Peyer's patch (tissue), 4 donors: ENCODE data around the gene CNTNAP2.

ENCODE experiments used
- CTCF ChIP-seq, 6 experiments: fragments of 450-650 bp in 4 of 6; fragments of 200-600 bp in 2 of 6; sonication (generic) in 1 of 6; IDR thresholded peaks; one replicate each; pipeline ENCODE4 v1.5.1; 2017 to 2019; ENCODE audit warnings: antibody characterized with exemption in 6 of 6, mild to moderate bottlenecking in 3 of 6, moderate library complexity in 1 of 6
- POLR2A ChIP-seq, 2 donors: fragments of 450-650 bp; IDR thresholded peaks; one replicate each; pipeline ENCODE4 v1.5.1; 2017; ENCODE audit warnings: antibody characterized with exemption in 2 of 2, mild to moderate bottlenecking in 2 of 2, moderate library complexity in 2 of 2

GRCh38 chr7:148344406-148344805, 2227.8 kb downstream of the CNTNAP2 start:
- TF ChIP-seq CTCF (IDR thresholded peaks at IDR 0.05), result no peak
- TF ChIP-seq POLR2A (IDR thresholded peaks at IDR 0.05), result no peak
